ENCODE results near the gene VGLL1. TPM values are rescaled to one million over a fixed set of nuclear protein-coding genes. Genes with fewer than 3 reads are reported as not detected.

Gene VGLL1
- total RNA-seq, 1 experiment from 2014 or later: not detected

DNA sequence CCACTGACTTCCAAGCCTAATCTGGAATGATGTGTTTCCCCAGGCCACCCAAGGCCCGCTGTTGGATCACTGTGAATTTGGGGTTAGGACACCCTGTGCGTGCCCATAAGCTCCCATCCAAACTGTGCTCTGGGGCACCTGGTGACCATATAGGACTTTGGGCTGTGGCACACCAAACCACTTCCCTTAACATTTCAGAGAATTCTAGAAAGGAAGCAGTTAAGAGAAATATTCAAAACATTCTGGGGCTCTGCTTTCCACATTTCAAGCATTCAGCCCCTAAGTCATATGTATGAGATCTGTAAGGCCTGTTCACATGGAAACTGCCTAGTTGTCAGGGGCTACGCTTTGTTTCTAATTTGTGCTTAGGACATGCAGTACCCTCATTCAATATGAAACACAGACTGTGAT is 14.4 kb downstream of the VGLL1 start:
- DNase-seq (ENCODE audit: low read depth, low spot score): no peak
- TF ChIP-seq EZH2 (IDR thresholded peaks at IDR 0.05): no peak
- TF ChIP-seq, protein P1, sequence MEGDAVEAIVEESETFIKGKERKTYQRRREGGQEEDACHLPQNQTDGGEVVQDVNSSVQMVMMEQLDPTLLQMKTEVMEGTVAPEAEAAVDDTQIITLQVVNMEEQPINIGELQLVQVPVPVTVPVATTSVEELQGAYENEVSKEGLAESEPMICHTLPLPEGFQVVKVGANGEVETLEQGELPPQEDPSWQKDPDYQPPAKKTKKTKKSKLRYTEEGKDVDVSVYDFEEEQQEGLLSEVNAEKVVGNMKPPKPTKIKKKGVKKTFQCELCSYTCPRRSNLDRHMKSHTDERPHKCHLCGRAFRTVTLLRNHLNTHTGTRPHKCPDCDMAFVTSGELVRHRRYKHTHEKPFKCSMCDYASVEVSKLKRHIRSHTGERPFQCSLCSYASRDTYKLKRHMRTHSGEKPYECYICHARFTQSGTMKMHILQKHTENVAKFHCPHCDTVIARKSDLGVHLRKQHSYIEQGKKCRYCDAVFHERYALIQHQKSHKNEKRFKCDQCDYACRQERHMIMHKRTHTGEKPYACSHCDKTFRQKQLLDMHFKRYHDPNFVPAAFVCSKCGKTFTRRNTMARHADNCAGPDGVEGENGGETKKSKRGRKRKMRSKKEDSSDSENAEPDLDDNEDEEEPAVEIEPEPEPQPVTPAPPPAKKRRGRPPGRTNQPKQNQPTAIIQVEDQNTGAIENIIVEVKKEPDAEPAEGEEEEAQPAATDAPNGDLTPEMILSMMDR (IDR thresholded peaks at IDR 0.05 in 2 of 3, conservative IDR thresholded peaks at IDR 0.05 in 1 of 3; ENCODE audit: borderline replicate concordance in 1 of 3, insufficient read depth in 1 of 3, low read depth in 2 of 3, low read length in 2 of 3): no peak
- no peak for TF ChIP-seq ELF1 (IDR thresholded peaks at IDR 0.05; ENCODE audit: borderline replicate concordance, low read depth)
- no peak for TF ChIP-seq CBX3 (IDR thresholded peaks at IDR 0.05; ENCODE audit: low read depth)
- TF ChIP-seq SIN3A (IDR thresholded peaks at IDR 0.05; ENCODE audit: low read depth): no peak
- no peak for TF ChIP-seq POLR2AphosphoS5 (IDR thresholded peaks at IDR 0.05; ENCODE audit: low read depth, low read length)
- no peak for TF ChIP-seq RAD21 (IDR thresholded peaks at IDR 0.05; ENCODE audit: low read depth)
- TF ChIP-seq, protein P2, sequence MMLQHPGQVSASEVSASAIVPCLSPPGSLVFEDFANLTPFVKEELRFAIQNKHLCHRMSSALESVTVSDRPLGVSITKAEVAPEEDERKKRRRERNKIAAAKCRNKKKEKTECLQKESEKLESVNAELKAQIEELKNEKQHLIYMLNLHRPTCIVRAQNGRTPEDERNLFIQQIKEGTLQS (IDR thresholded peaks at IDR 0.05): no peak
- TF ChIP-seq, protein P3, sequence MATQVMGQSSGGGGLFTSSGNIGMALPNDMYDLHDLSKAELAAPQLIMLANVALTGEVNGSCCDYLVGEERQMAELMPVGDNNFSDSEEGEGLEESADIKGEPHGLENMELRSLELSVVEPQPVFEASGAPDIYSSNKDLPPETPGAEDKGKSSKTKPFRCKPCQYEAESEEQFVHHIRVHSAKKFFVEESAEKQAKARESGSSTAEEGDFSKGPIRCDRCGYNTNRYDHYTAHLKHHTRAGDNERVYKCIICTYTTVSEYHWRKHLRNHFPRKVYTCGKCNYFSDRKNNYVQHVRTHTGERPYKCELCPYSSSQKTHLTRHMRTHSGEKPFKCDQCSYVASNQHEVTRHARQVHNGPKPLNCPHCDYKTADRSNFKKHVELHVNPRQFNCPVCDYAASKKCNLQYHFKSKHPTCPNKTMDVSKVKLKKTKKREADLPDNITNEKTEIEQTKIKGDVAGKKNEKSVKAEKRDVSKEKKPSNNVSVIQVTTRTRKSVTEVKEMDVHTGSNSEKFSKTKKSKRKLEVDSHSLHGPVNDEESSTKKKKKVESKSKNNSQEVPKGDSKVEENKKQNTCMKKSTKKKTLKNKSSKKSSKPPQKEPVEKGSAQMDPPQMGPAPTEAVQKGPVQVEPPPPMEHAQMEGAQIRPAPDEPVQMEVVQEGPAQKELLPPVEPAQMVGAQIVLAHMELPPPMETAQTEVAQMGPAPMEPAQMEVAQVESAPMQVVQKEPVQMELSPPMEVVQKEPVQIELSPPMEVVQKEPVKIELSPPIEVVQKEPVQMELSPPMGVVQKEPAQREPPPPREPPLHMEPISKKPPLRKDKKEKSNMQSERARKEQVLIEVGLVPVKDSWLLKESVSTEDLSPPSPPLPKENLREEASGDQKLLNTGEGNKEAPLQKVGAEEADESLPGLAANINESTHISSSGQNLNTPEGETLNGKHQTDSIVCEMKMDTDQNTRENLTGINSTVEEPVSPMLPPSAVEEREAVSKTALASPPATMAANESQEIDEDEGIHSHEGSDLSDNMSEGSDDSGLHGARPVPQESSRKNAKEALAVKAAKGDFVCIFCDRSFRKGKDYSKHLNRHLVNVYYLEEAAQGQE (IDR thresholded peaks at IDR 0.05; ENCODE audit: low read depth): no peak
- TF ChIP-seq YY1 (IDR thresholded peaks at IDR 0.05; ENCODE audit: extremely low read depth, insufficient replicate concordance, low read depth, low read length): no peak
- TF ChIP-seq JUND (IDR thresholded peaks at IDR 0.05): no peak
- TF ChIP-seq SP1 (IDR thresholded peaks at IDR 0.05; ENCODE audit: low read depth): no peak
- TF ChIP-seq SRF (IDR thresholded peaks at IDR 0.05; ENCODE audit: low read depth): no peak
- TF ChIP-seq, protein P4, sequence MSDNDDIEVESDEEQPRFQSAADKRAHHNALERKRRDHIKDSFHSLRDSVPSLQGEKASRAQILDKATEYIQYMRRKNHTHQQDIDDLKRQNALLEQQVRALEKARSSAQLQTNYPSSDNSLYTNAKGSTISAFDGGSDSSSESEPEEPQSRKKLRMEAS (IDR thresholded peaks at IDR 0.05): no peak
- TF ChIP-seq POLR2A (IDR thresholded peaks at IDR 0.05; ENCODE audit: borderline replicate concordance, extremely low read depth, insufficient read depth, insufficient read length): no peak
- no peak for TF ChIP-seq EGR1 (IDR thresholded peaks at IDR 0.05; ENCODE audit: low read depth)
- TF ChIP-seq, protein P5, sequence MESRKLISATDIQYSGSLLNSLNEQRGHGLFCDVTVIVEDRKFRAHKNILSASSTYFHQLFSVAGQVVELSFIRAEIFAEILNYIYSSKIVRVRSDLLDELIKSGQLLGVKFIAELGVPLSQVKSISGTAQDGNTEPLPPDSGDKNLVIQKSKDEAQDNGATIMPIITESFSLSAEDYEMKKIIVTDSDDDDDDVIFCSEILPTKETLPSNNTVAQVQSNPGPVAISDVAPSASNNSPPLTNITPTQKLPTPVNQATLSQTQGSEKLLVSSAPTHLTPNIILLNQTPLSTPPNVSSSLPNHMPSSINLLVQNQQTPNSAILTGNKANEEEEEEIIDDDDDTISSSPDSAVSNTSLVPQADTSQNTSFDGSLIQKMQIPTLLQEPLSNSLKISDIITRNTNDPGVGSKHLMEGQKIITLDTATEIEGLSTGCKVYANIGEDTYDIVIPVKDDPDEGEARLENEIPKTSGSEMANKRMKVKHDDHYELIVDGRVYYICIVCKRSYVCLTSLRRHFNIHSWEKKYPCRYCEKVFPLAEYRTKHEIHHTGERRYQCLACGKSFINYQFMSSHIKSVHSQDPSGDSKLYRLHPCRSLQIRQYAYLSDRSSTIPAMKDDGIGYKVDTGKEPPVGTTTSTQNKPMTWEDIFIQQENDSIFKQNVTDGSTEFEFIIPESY (IDR thresholded peaks at IDR 0.05; ENCODE audit: extremely low read depth, insufficient replicate concordance, low read length): no peak
- no peak for TF ChIP-seq TCF7L2 (IDR thresholded peaks at IDR 0.05; ENCODE audit: borderline replicate concordance, extremely low read depth, insufficient read depth, insufficient read length)
- Histone ChIP-seq H3K4me3 (replicated peaks in 1 of 2; ENCODE audit: low read depth in 1 of 2, low read length in 2 of 2) (no peak overlapping the region), H3K27ac (ENCODE audit: low read depth, low read length) (no peak overlapping the region), H3K9ac (ENCODE audit: low read length) (no peak overlapping the region), H3K9me2 (ENCODE audit: insufficient read depth) (no peaks in the 10 kb centered on the region), H3K79me2 (ENCODE audit: insufficient read depth, low read length) (no peaks in the 10 kb centered on the region), H4K20me1 (ENCODE audit: insufficient read depth) (no peaks in the 10 kb centered on the region), H3K4me1 (ENCODE audit: control insufficient read depth in 1 of 2, insufficient read depth in 2 of 2, low read length in 2 of 2) (no peaks in the 10 kb centered on the region), H3K27me3 (ENCODE audit: insufficient read depth, low read length) (no peaks in the 10 kb centered on the region), H3K4me2 (ENCODE audit: low read length) (no peak overlapping the region), H2AFZ (ENCODE audit: low read depth, low read length, poor library complexity, severe bottlenecking) (no peak overlapping the region), H3K9me3 (ENCODE audit: control insufficient read depth in 1 of 2, insufficient read depth in 1 of 2, low read depth in 1 of 2, low read length in 2 of 2) (no peaks in the 10 kb centered on the region), H3K36me3 (ENCODE audit: control insufficient read depth in 1 of 2, insufficient read depth in 2 of 2, low read length in 2 of 2) (no peaks in the 10 kb centered on the region)
- no TSS peak for BruUV-seq (replicated peaks)
- intact Hi-C loops (cut with micrococcal nuclease): no loop called here
- CTCF ChIA-PET: no interaction called here
- RAD21 ChIA-PET (ENCODE audit: low non-redundant PET in 1 of 2, low total read pairs in 2 of 2, uncharacterized antibody in 2 of 2, unreplicated experiment in 2 of 2): no interaction called here
- POLR2A ChIA-PET: no interaction called here
- no peak for ATAC-seq
